ENCODE results near the gene ZNF423. TPM values are rescaled to one million over a fixed set of nuclear protein-coding genes. Genes with fewer than 3 reads are reported as not detected.

ZNF423 gene
- total and polyA plus RNA-seq, 7 donors = 0.69 to 19.7 (median 3.6) TPM

DNA sequence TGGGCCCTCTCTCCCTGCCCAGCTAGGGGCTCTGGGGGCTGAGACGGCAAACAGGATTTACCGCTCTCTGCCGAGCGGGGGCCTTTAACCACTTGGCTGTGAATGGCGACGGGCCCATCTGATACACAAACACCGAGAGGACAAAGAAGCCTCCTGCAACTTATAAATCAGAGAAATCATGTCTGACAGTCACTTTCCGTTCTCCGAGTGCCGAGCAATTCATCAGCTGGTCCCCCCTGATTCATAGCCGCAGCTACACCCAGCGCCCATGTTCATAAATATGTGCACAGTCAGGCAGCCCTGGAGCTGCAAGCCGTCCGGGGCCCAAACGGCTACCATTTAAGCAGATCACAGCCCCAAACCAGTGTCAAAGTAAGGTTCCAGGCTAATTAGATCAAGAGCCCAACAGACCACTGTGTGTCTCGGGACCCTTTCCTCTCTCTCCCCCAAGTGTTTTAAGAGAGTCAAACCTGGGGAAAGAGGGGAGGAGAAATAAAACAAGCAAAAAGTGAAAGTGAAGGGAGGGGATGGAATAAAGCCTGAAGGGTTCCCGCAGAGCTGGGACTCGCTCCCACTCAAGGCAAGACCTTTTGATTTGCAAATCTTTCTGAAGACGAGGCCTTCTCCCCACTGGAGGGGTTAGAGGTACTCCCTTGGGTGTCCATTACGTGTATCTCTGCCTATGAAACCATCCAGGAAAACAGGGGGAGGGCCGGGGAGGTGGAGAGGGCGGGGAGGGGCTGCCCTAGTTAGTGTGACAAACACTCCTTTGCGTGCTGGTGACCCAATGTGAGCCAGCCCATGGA lies 327.6 kb downstream of the ZNF423 start:
- peaks cover 0 to 10% (median 6%) of the 10 kb centered on the region in 4 donors for H3K4me1 ChIP-seq
- H3K27ac ChIP-seq = peak overlapping the region; percentile 32 to 64 (median 46)
- intact Hi-C loops (cut with DNase I) = no loop called here
- no peak for DNase-seq
- 38 to 40% methylated on average over 23 of the region's 23 CpGs for WGBS, 2 donors
- H3K27me3 ChIP-seq = no peaks in the 10 kb centered on the region
- no peaks in the 10 kb centered on the region for H3K9me3 ChIP-seq
- TF ChIP-seq POLR2A (IDR thresholded peaks at IDR 0.05) = no peak
- no peak for TF ChIP-seq EP300 (IDR thresholded peaks at IDR 0.05)
- no peak for TF ChIP-seq POLR2AphosphoS5 (IDR thresholded peaks at IDR 0.05)
- TF ChIP-seq, protein P1, sequence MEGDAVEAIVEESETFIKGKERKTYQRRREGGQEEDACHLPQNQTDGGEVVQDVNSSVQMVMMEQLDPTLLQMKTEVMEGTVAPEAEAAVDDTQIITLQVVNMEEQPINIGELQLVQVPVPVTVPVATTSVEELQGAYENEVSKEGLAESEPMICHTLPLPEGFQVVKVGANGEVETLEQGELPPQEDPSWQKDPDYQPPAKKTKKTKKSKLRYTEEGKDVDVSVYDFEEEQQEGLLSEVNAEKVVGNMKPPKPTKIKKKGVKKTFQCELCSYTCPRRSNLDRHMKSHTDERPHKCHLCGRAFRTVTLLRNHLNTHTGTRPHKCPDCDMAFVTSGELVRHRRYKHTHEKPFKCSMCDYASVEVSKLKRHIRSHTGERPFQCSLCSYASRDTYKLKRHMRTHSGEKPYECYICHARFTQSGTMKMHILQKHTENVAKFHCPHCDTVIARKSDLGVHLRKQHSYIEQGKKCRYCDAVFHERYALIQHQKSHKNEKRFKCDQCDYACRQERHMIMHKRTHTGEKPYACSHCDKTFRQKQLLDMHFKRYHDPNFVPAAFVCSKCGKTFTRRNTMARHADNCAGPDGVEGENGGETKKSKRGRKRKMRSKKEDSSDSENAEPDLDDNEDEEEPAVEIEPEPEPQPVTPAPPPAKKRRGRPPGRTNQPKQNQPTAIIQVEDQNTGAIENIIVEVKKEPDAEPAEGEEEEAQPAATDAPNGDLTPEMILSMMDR (IDR thresholded peaks at IDR 0.05) = no peak
- H3K4me3 ChIP-seq = peak overlapping the region; percentile 11 to 47 (median 37)
- peaks cover 0 to 3% (median 0%) of the 10 kb centered on the region in 4 donors for H3K36me3 ChIP-seq

DNA sequence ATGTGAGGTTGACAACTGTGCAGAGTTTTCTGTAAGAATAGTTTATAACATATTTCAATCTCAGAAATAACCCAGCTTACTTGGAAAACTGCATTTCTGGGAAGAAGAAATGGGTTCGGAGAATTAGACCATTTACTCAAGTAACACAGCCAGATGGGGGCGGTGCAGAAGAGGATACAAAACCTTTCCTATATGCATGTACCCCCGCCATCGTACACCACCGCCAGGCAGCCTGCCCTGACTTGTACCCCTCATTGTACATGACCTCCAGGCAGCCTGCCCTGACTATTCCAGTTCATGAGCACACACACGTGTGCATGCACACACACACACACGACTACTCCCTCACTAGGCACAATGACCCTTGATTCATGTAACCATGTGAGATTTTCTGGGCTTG lies 328.3 kb downstream of the ZNF423 start:
- peak overlapping the region in 3 of 4 donors; percentile 32 to 64 (median 50) for H3K27ac ChIP-seq
- H3K4me3 ChIP-seq = peak overlapping the region in 3 of 4 donors; percentile 36 to 47 (median 38)
- H3K36me3 ChIP-seq = peaks cover 0 to 7% (median 0%) of the 10 kb centered on the region in 4 donors
- intact Hi-C loops (cut with DNase I) = no loop called here
- peaks cover 0 to 10% (median 6%) of the 10 kb centered on the region in 4 donors for H3K4me1 ChIP-seq
- DNase-seq = no peak
- no peaks in the 10 kb centered on the region for H3K9me3 ChIP-seq
- 71 to 88% methylated on average over 7 of the region's 7 CpGs for WGBS, 2 donors
- TF ChIP-seq, protein P1 (IDR thresholded peaks at IDR 0.05) = no peak
- no peak for TF ChIP-seq POLR2AphosphoS5 (IDR thresholded peaks at IDR 0.05)
- TF ChIP-seq EP300 (IDR thresholded peaks at IDR 0.05) = no peak
- no peak for TF ChIP-seq POLR2A (IDR thresholded peaks at IDR 0.05)
- H3K27me3 ChIP-seq = no peaks in the 10 kb centered on the region

DNA sequence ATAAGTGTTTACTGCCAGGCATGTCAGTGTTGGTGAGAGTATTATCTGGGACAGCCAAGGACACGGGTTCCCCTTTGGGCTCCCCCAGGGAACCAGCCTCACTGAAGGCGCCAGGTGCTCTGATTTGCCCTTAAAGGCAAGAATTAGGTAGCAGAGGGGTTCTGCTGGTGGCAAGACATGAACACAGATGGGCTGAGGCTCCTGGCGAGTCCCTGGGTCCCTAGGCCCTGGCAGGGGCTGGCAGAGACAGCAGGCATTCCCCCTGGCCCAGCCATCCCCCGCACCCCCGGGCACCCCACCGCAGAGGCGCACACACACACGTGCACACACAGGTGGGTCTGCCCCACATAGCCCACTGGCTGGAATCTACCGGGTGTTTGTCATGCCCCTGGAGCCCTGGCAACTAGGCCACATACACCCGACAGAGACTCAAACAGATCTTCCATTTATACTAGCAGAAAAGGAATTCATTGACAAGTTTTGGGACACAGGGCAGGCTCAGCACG lies 329.0 kb downstream of the ZNF423 start:
- peaks cover 0 to 7% (median under 1%) of the 10 kb centered on the region in 4 donors for H3K36me3 ChIP-seq
- H3K9me3 ChIP-seq = no peaks in the 10 kb centered on the region
- no peak overlapping the region for H3K27ac ChIP-seq
- H3K4me3 ChIP-seq = no peak overlapping the region
- no peak for DNase-seq
- WGBS, 2 donors = 93 to 95% methylated on average over 11 of the region's 11 CpGs
- H3K27me3 ChIP-seq = no peaks in the 10 kb centered on the region
- intact Hi-C loops (cut with DNase I) = no loop called here
- peaks cover 0 to 10% (median 6%) of the 10 kb centered on the region in 4 donors for H3K4me1 ChIP-seq
- TF ChIP-seq POLR2AphosphoS5 (IDR thresholded peaks at IDR 0.05) = no peak
- TF ChIP-seq EP300 (IDR thresholded peaks at IDR 0.05) = no peak
- TF ChIP-seq, protein P1 (IDR thresholded peaks at IDR 0.05) = no peak
- no peak for TF ChIP-seq POLR2A (IDR thresholded peaks at IDR 0.05)

DNA sequence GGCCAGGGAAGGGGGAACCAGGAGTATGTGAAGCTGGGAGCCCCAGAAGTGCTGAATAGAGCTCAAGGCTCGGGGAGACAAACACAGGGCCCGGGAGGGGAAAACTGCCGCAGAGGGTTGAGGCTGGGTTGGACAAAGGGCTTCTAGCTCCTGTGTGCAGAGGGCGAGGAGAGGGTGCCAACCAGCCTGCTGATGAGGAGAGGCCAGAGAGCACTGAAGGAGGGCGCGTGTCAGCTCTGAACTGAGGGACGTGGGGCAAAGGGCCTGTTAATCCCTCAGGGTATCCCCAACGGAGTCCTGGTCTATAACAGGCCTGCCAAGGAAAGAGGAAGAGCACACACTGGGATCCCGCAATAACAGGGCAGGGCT lies 331.0 kb downstream of the ZNF423 start:
- H3K27me3 ChIP-seq = no peaks in the 10 kb centered on the region
- H3K9me3 ChIP-seq = no peaks in the 10 kb centered on the region
- 77 to 85% methylated on average over 8 to 9 of the region's 9 CpGs for WGBS, 2 donors
- peaks cover 0 to 10% (median 6%) of the 10 kb centered on the region in 4 donors for H3K4me1 ChIP-seq
- peaks cover 0 to 7% (median 2%) of the 10 kb centered on the region in 4 donors for H3K36me3 ChIP-seq
- DNase-seq = no peak
- no peak overlapping the region for H3K27ac ChIP-seq
- intact Hi-C loops (cut with DNase I) = no loop called here
- no peak overlapping the region for H3K4me3 ChIP-seq
- no peak for TF ChIP-seq POLR2A (IDR thresholded peaks at IDR 0.05)
- TF ChIP-seq POLR2AphosphoS5 (IDR thresholded peaks at IDR 0.05) = no peak
- TF ChIP-seq, protein P1 (IDR thresholded peaks at IDR 0.05) = no peak
- TF ChIP-seq EP300 (IDR thresholded peaks at IDR 0.05) = no peak
